SK-N-SH (cell line): ENCODE data around the gene SLC35F5. TPM values are rescaled to one million over a fixed set of nuclear protein-coding genes. Genes with fewer than 3 reads are reported as not detected.

Source experiments
- CTCF ChIA-PET: fragments of 300-600, 350-600 bp; formaldehyde crosslinking; extraction: SDS; loops from one replicate; lab custom pipeline; 2021; lab: Yijun Ruan, JAX
- POLR2A ChIA-PET: fragments of 350-600 bp; sonication (Branson Sonifier 250); formaldehyde crosslinking; extraction: SDS; loops from one replicate; lab custom pipeline; 2020; ENCODE audit warnings: antibody characterized with exemption, inconsistent platforms; lab: Yijun Ruan, JAX
- DNase-seq: peaks from one replicate; pipeline ENCODE4 v3.0.0; 2012
- H2AFZ ChIP-seq: fragments of 200-600 bp; sonication (generic); 2 replicates; pipeline ENCODE4 v1.8.1; 2016; ENCODE audit warnings: antibody characterized with exemption, mild to moderate bottlenecking, low read depth
- H3F3A ChIP-seq: fragments of 200-600 bp; sonication (generic); replicated peaks from 2 replicates; pipeline ENCODE3; 2016; ENCODE audit warnings: antibody characterized with exemption, mild to moderate bottlenecking; ENCODE audit not compliant: insufficient read depth
- H3K27ac ChIP-seq, 2 experiments: fragments of 200-500 bp in 1 of 2; fragments of 200-600 bp in 1 of 2; sonication (Bioruptor generic) in 1 of 2; sonication (generic), shearing (Covaris generic) in 1 of 2; 2 replicates each; pipeline versions ENCODE4 v1.5.1 to v1.6.1; 2014 to 2016; ENCODE audit warnings: low read depth in 2 of 2, inconsistent platforms in 1 of 2, low read length in 1 of 2, mild to moderate bottlenecking in 1 of 2, mixed read lengths in 1 of 2
- H3K27me3 ChIP-seq: fragments of 200-600 bp; sonication (generic), shearing (Covaris generic); 2 replicates; pipeline ENCODE4 v1.6.1; 2016; ENCODE audit warnings: mixed run types; ENCODE audit not compliant: insufficient read depth
- H3K36me3 ChIP-seq, 2 experiments: fragments of 200-500 bp in 1 of 2; fragments of 200-600 bp in 1 of 2; sonication (Bioruptor generic) in 1 of 2; sonication (generic) in 1 of 2; replicated peaks in 1 of 2; 2 replicates each; pipeline versions ENCODE3 to v1.5.1; 2014 to 2016; ENCODE audit warnings: low read length in 1 of 2, mild to moderate bottlenecking in 1 of 2; ENCODE audit not compliant: insufficient read depth in 2 of 2, control insufficient read depth in 1 of 2
- H3K4me1 ChIP-seq, 2 experiments: fragments of 200-500 bp in 1 of 2; fragments of 200-600 bp in 1 of 2; sonication (Bioruptor generic) in 1 of 2; sonication (generic), shearing (Covaris generic) in 1 of 2; 2 replicates each; pipeline versions ENCODE4 v1.5.1 to v1.6.1; 2014 to 2016; ENCODE audit warnings: low read depth in 1 of 2, low read length in 1 of 2, mixed run types in 1 of 2; ENCODE audit not compliant: insufficient read depth in 2 of 2, control insufficient read depth in 1 of 2
- H3K4me2 ChIP-seq: fragments of 200-600 bp; sonication (generic), shearing (Covaris generic); 2 replicates; pipeline ENCODE4 v1.6.1; 2017; ENCODE audit warnings: mixed run types
- H3K4me3 ChIP-seq, 2 experiments: fragments of 200-500 bp in 1 of 2; fragments of 200-600 bp in 1 of 2; sonication (Bioruptor generic) in 1 of 2; sonication (generic), shearing (Covaris generic) in 1 of 2; 2 replicates each; pipeline versions ENCODE4 v1.5.1 to v1.8.1; 2014 to 2016; ENCODE audit warnings: low read depth in 2 of 2, inconsistent platforms in 1 of 2, low read length in 1 of 2, mild to moderate bottlenecking in 1 of 2, mixed read lengths in 1 of 2, moderate library complexity in 1 of 2
- H3K79me2 ChIP-seq: fragments of 200-600 bp; sonication (generic); 2 replicates; pipeline ENCODE4 v1.8.1; 2017; ENCODE audit warnings: mild to moderate bottlenecking; ENCODE audit not compliant: insufficient read depth
- H3K9ac ChIP-seq: fragments of 200-600 bp; sonication (generic); 2 replicates; pipeline ENCODE4 v1.6.1; 2017; ENCODE audit warnings: mixed run types
- H3K9me2 ChIP-seq: fragments of 200-600 bp; sonication (generic); 2 replicates; pipeline ENCODE4 v1.6.1; 2017; ENCODE audit warnings: mixed run types
- H3K9me3 ChIP-seq: fragments of 200-600 bp; sonication (generic); 2 replicates; pipeline ENCODE4 v1.6.1; 2017; ENCODE audit warnings: mixed run types, mild to moderate bottlenecking, moderate library complexity
- H4K20me1 ChIP-seq: fragments of 200-600 bp; sonication (generic); 2 replicates; pipeline ENCODE4 v1.6.1; 2017; ENCODE audit warnings: mild to moderate bottlenecking, mixed run types; ENCODE audit not compliant: insufficient read depth
- CHD2 ChIP-seq: fragments of 150-350 bp; IDR thresholded peaks from 2 replicates; pipeline ENCODE4 v1.6.1; 2018; ENCODE audit warnings: low read length; ENCODE audit not compliant: partially characterized antibody
- ELF1 ChIP-seq: IDR thresholded peaks from 2 replicates; pipeline ENCODE4 v1.4.0; 2012
- GATA2 ChIP-seq: sonication (generic); formaldehyde crosslinking; IDR thresholded peaks from 2 replicates; pipeline ENCODE4 v1.5.0; 2020; ENCODE audit warnings: mild to moderate bottlenecking, missing genetic modification reagents
- MAX ChIP-seq: IDR thresholded peaks from 2 replicates; pipeline ENCODE4 v1.4.0; 2012; ENCODE audit warnings: low read depth
- MEF2A ChIP-seq: IDR thresholded peaks from 2 replicates; pipeline ENCODE4 v1.4.0; 2012; ENCODE audit warnings: low read depth, borderline replicate concordance
- RCOR1 ChIP-seq: fragments of 150-350 bp; IDR thresholded peaks from 2 replicates; pipeline ENCODE4 v1.6.1; 2017; ENCODE audit warnings: antibody characterized with exemption, low read length
- SIN3A ChIP-seq: IDR thresholded peaks from 2 replicates; pipeline ENCODE4 v1.6.1; 2012; ENCODE audit warnings: low read depth, mild to moderate bottlenecking, low read length, moderate library complexity, borderline replicate concordance
- ZBTB33 ChIP-seq: IDR thresholded peaks from 2 replicates; pipeline ENCODE4 v1.4.0; 2012; ENCODE audit warnings: low read depth, borderline replicate concordance
- WGBS: methylation state at CpG from one replicate; pipeline ENCODE4 v1.1.6; 2017; ENCODE audit warnings: low lambda C conversion rate; 5-methylcytosine and 5-hydroxymethylcytosine counted together
- polyA plus RNA-seq, 3 experiments: library from polyadenylated mRNA; depleted of rRNA; stranded (reverse); fragments of >200 nt; gene quantifications; 2 replicates each; pipeline ENCODE4 v1.2.3, GENCODE V29; 2012
- TF ChIP-seq, protein P1 (sequence below): fragments of 200-600 bp; sonication (generic); IDR thresholded peaks from 2 replicates; pipeline ENCODE4 v1.6.1; 2017; ENCODE audit warnings: antibody characterized with exemption, mild to moderate bottlenecking, moderate library complexity

The SLC35F5 gene
- polyA plus RNA-seq, 1 of the 3 experiments (the other 2 are of a cell fraction), result 16.8 TPM

DNA sequence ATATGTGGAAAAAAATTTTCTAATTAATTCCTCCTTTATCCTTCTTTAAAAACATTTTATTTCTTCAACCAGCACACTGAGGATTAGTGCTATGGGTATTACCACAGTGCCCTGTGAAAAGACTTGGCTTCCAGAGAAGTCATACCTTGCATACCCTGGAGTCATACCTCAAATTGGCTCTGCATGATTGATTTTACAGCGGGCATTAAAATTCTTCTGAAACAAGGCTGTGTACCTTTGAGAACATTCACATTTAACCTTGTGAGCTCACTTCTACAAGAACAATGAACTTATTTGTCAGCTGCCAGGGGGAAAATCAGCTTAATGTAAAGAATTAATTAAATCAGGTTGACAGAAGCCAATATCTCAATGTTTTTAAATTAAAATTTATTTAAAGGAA lies 44.6 kb downstream of the SLC35F5 start:
- Histone ChIP-seq H3K4me2 (no peak overlapping the region), H3K9me2 (no peaks in the 10 kb centered on the region), H3K36me3 (peaks cover 33 to 46% of the 10 kb centered on the region in 2 experiments), H3K4me3 (no peak overlapping the region), H3K27ac (no peak overlapping the region), H3K27me3 (no peaks in the 10 kb centered on the region), H2AFZ (no peak overlapping the region), H3K9me3 (no peaks in the 10 kb centered on the region), H3K9ac (no peak overlapping the region), H3K79me2 (no peaks in the 10 kb centered on the region), H4K20me1 (no peaks in the 10 kb centered on the region), H3K4me1 (no peaks in the 10 kb centered on the region), H3F3A (peaks cover 3% of the 10 kb centered on the region)
- DNase-seq, result no peak
- ChIA-PET POLR2A (no interaction called here), CTCF (interaction anchor here (0.7 kb wide), 1 partner anchor 14 kb away, joined by 3 read pairs; no protein-coding TSS in a partner anchor)
- WGBS, result 96% methylated on average over 1 of the region's 1 CpG
- TF ChIP-seq SIN3A, result no peak
- TF ChIP-seq CHD2, result no peak
- TF ChIP-seq GATA2 (CRISPR knock-in tag), result no peak
- TF ChIP-seq ZBTB33, result no peak
- no peak for TF ChIP-seq MEF2A
- TF ChIP-seq RCOR1, result no peak

DNA sequence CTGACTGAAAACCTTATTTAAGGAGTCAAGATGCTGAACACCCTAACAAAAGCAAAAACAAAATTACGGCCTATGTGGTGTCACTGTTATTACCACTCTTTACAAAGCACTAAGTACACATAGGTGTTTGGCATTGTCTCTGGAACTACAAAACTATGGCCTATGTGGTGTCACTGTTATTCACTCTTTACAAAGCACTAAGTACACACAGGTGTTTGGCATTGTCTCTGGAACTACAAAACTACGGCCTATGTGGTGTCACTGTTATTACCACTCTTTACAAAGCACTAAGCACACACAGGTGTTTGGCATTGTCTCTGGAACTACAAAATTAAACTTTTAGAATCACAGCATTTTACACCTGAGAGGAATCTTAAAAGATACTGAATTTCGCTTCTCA lies 47.4 kb downstream of the SLC35F5 start:
- no peak overlapping the region for H3K4me3 ChIP-seq
- CTCF ChIA-PET, result no interaction called here

More for the DNA sequence above, 47.4 kb downstream of the SLC35F5 start:
- POLR2A ChIA-PET, result no interaction called here
- H3K27ac ChIP-seq, result no peak overlapping the region
- H3K79me2 ChIP-seq, result no peaks in the 10 kb centered on the region
- no peak for DNase-seq
- H3K9me2 ChIP-seq, result no peaks in the 10 kb centered on the region
- no peak overlapping the region for H3K4me2 ChIP-seq
- H3K9ac ChIP-seq, result no peak overlapping the region
- H3K9me3 ChIP-seq, result no peaks in the 10 kb centered on the region
- no peak overlapping the region for H2AFZ ChIP-seq
- H4K20me1 ChIP-seq, result no peaks in the 10 kb centered on the region
- H3K27me3 ChIP-seq, result no peaks in the 10 kb centered on the region
- no peak for TF ChIP-seq SIN3A
- no peak for TF ChIP-seq ELF1
- TF ChIP-seq CHD2, result no peak
- TF ChIP-seq, protein P1, sequence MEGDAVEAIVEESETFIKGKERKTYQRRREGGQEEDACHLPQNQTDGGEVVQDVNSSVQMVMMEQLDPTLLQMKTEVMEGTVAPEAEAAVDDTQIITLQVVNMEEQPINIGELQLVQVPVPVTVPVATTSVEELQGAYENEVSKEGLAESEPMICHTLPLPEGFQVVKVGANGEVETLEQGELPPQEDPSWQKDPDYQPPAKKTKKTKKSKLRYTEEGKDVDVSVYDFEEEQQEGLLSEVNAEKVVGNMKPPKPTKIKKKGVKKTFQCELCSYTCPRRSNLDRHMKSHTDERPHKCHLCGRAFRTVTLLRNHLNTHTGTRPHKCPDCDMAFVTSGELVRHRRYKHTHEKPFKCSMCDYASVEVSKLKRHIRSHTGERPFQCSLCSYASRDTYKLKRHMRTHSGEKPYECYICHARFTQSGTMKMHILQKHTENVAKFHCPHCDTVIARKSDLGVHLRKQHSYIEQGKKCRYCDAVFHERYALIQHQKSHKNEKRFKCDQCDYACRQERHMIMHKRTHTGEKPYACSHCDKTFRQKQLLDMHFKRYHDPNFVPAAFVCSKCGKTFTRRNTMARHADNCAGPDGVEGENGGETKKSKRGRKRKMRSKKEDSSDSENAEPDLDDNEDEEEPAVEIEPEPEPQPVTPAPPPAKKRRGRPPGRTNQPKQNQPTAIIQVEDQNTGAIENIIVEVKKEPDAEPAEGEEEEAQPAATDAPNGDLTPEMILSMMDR, result no peak
- TF ChIP-seq MAX, result no peak
- H3F3A ChIP-seq, result peaks cover 3% of the 10 kb centered on the region
- 95% methylated on average over 3 of the region's 3 CpGs for WGBS
- H3K4me1 ChIP-seq, result no peaks in the 10 kb centered on the region
- peaks cover 9 to 22% of the 10 kb centered on the region in 2 experiments for H3K36me3 ChIP-seq
